AG04449 (cell line): Measurements from ENCODE around the gene KRT71.

Experiments
- CTCF ChIA-PET: fragments of 350-600 bp; formaldehyde crosslinking; extraction: SDS; loops from one replicate; lab custom pipeline; 2021; ENCODE audit warnings: antibody characterized with exemption; lab: Yijun Ruan, JAX
- POLR2A ChIA-PET: fragments of 400-600, 350-600 bp; formaldehyde crosslinking; extraction: SDS; loops from one replicate; lab custom pipeline; 2020; ENCODE audit warnings: antibody characterized with exemption, inconsistent platforms; lab: Yijun Ruan, JAX
- DNase-seq: peaks from one replicate; pipeline ENCODE4 v3.0.0-alpha.2; 2010; ENCODE audit warnings: low read depth, low spot score
- H3K4me3 ChIP-seq: 2 replicates; pipeline ENCODE4 v1.5.1; 2011; ENCODE audit warnings: low read depth, mild to moderate bottlenecking, control low read depth, low read length
- CTCF ChIP-seq: IDR thresholded peaks from one replicate; pipeline ENCODE4 v1.5.1; 2011; ENCODE audit warnings: mild to moderate bottlenecking, moderate library complexity, low read length, control low read depth, inconsistent platforms; ENCODE audit not compliant: insufficient read depth; ENCODE audit errors: missing control alignments

KRT71 gene

GRCh38 chr12:52515927-52516831, 36.8 kb downstream of the KRT71 start:
- H3K4me3 ChIP-seq = no peak overlapping the region
- no peak for TF ChIP-seq CTCF
- CTCF ChIA-PET = interaction anchor here (0.7 to 7.5 kb wide), 5 partner anchors 8 to 364 kb away, joined by 3 to 48 read pairs (median 3); no protein-coding TSS in a partner anchor
- POLR2A ChIA-PET = no interaction called here
- no peak for DNase-seq

- ChIA-PET POLR2A (no interaction called here), CTCF (interaction anchor here (0.7 to 1.8 kb wide), 2 partner anchors 9 to 15 kb away, joined by 3 to 5 read pairs; no protein-coding TSS in a partner anchor)
- DNase-seq = no peak
- H3K4me3 ChIP-seq = no peak overlapping the region
- TF ChIP-seq CTCF = no peak
These were observed 37.7 kb downstream of the KRT71 start for GRCh38 chr12:52515319-52515646.

- POLR2A ChIA-PET = no interaction called here
- no peak for DNase-seq
- CTCF ChIA-PET = interaction anchor here (0.7 to 1.8 kb wide), 3 partner anchors 8 to 18 kb away, joined by 3 to 5 read pairs (median 3); no protein-coding TSS in a partner anchor
- TF ChIP-seq CTCF = no peak
- no peak overlapping the region for H3K4me3 ChIP-seq
These were observed 38.2 kb downstream of the KRT71 start for GRCh38 chr12:52514471-52515318.

GRCh38 chr12:52513736-52514135, 39.2 kb downstream of the KRT71 start:
- TF ChIP-seq CTCF = no peak
- no peak overlapping the region for H3K4me3 ChIP-seq
- ChIA-PET POLR2A (no interaction called here), CTCF (interaction anchor here (1.0 to 1.8 kb wide), 2 partner anchors 7 to 17 kb away, joined by 3 to 5 read pairs; no protein-coding TSS in a partner anchor)
- no peak for DNase-seq

- no peak for TF ChIP-seq CTCF
- POLR2A ChIA-PET = no interaction called here
- H3K4me3 ChIP-seq = no peak overlapping the region
- DNase-seq = no peak
- CTCF ChIA-PET = interaction anchor here (0.9 to 8.1 kb wide), 14 partner anchors 11 to 371 kb away, joined by 3 to 82 read pairs (median 8); partner anchors contain the start of genes KRT5 and KRT6A
These were observed 44.7 kb downstream of the KRT71 start for GRCh38 chr12:52508211-52508610.
